Endothelial cell of umbilical vein (primary cell): Measurements from ENCODE around the gene RASGRF2. TPM values are rescaled to one million over a fixed set of nuclear protein-coding genes. Genes with fewer than 3 reads are reported as not detected.

ENCODE experiments used
- BruUV-seq: library from RNA; stranded (reverse); fragments of 400-500 nt; replicated peaks from 2 replicates; lab custom pipeline; 2021; lab: Mats Ljungman, UMichigan
- CTCF ChIA-PET: fragments of 300-600, 350-600 bp; sonication (Branson Sonifier 250); formaldehyde crosslinking; loops from one replicate; lab custom pipeline; 2021; ENCODE audit warnings: antibody characterized with exemption, inconsistent platforms; lab: Charles Lee
- POLR2A ChIA-PET: fragments of 300-600, 350-600 bp; sonication (Branson Sonifier 250); formaldehyde crosslinking; loops from one replicate; lab custom pipeline; 2021; ENCODE audit warnings: antibody characterized with exemption, inconsistent platforms; lab: Charles Lee
- DNase-seq: peaks from one replicate; pipeline ENCODE4 v3.0.0-alpha.2; 2011; ENCODE audit warnings: low read depth, low spot score
- FAIRE-seq: peaks from 2 replicates; lab custom pipeline; 2011; peaks lifted over from hg19 to GRCh38; lab: Jason Lieb, UNC
- H2AFZ ChIP-seq: 2 replicates; pipeline ENCODE4 v1.6.0; 2012; ENCODE audit warnings: low read depth, low read length, control low read depth, inconsistent platforms
- H3K27ac ChIP-seq: 2 replicates; pipeline ENCODE4 v1.5.1; 2011; ENCODE audit warnings: low read depth, mild to moderate bottlenecking, control low read depth, low read length, moderate library complexity; ENCODE audit not compliant: insufficient read depth
- H3K27me3 ChIP-seq, 2 experiments: 2 replicates each; pipeline versions ENCODE4 v1.6.0 to v1.6.1; 2011; ENCODE audit warnings: low read length in 2 of 2, mixed read lengths in 1 of 2; ENCODE audit not compliant: control insufficient read depth in 2 of 2, insufficient read depth in 2 of 2
- H3K36me3 ChIP-seq, 2 experiments: 2 replicates in 1 of 2; 3 replicates in 1 of 2; pipeline ENCODE4 v1.5.1; 2011; ENCODE audit warnings: low read length in 2 of 2, mild to moderate bottlenecking in 1 of 2, moderate library complexity in 1 of 2; ENCODE audit not compliant: control insufficient read depth in 2 of 2, insufficient read depth in 2 of 2; ENCODE audit errors: extremely low read depth in 1 of 2
- H3K4me1 ChIP-seq: 3 replicates; pipeline ENCODE4 v1.5.1; 2011; ENCODE audit warnings: mild to moderate bottlenecking, low read length; ENCODE audit not compliant: control insufficient read depth, insufficient read depth; ENCODE audit errors: extremely low read depth
- H3K4me2 ChIP-seq: 2 replicates; pipeline ENCODE4 v1.6.1; 2011; ENCODE audit warnings: low read length, control low read depth, mixed read lengths; ENCODE audit not compliant: insufficient read depth
- H3K4me3 ChIP-seq, 3 experiments: fragments of 200-600 bp in 1 of 3; sonication (generic), shearing (Covaris generic) in 1 of 3; replicated peaks in 1 of 3; 2 replicates each; pipeline ENCODE4 v1.5.1; 2011 to 2016; ENCODE audit warnings: control low read depth in 3 of 3, low read length in 3 of 3, mild to moderate bottlenecking in 2 of 3, inconsistent platforms in 1 of 3, low read depth in 1 of 3, moderate library complexity in 1 of 3; ENCODE audit not compliant: insufficient read depth in 1 of 3
- H3K79me2 ChIP-seq: 2 replicates; pipeline ENCODE4 v1.6.0; 2012; ENCODE audit warnings: low read length, inconsistent platforms; ENCODE audit not compliant: control insufficient read depth, insufficient read depth
- H3K9ac ChIP-seq: replicated peaks from 2 replicates; pipeline ENCODE3; 2011; ENCODE audit warnings: low read length, control low read depth; ENCODE audit not compliant: insufficient read depth; ENCODE audit errors: extremely low read depth
- H3K9me1 ChIP-seq: replicated peaks from 3 replicates; pipeline ENCODE4 v1.6.0; 2011; ENCODE audit warnings: mild to moderate bottlenecking, low read length; ENCODE audit not compliant: control insufficient read depth, insufficient read depth; ENCODE audit errors: extremely low read depth
- H3K9me3 ChIP-seq: replicated peaks from 2 replicates; pipeline ENCODE4 v1.5.1; 2012; ENCODE audit warnings: low read length, inconsistent platforms; ENCODE audit not compliant: control insufficient read depth, insufficient read depth
- H4K20me1 ChIP-seq: replicated peaks from 2 replicates; pipeline ENCODE3; 2011; ENCODE audit warnings: mild to moderate bottlenecking, low read length; ENCODE audit not compliant: control insufficient read depth, insufficient read depth; ENCODE audit errors: extremely low read depth
- CTCF ChIP-seq, 2 donors: IDR thresholded peaks; 1 replicate in 1 of 2; 2 replicates in 1 of 2; pipeline ENCODE4 v1.5.1; 2011; ENCODE audit warnings: low read length in 2 of 2, mild to moderate bottlenecking in 2 of 2, moderate library complexity in 2 of 2, control low read depth in 1 of 2, inconsistent platforms in 1 of 2, low read depth in 1 of 2; ENCODE audit not compliant: insufficient read depth in 1 of 2; ENCODE audit errors: extremely low read depth in 1 of 2
- EZH2 ChIP-seq: IDR thresholded peaks from 2 replicates; pipeline ENCODE4 v1.6.1; 2012; ENCODE audit warnings: borderline replicate concordance, low read depth, mild to moderate bottlenecking, moderate library complexity, low read length, inconsistent platforms; ENCODE audit not compliant: severe bottlenecking
- FOS ChIP-seq: IDR thresholded peaks from 2 replicates; pipeline ENCODE4 v1.6.1; 2011; ENCODE audit warnings: mild to moderate bottlenecking, low read length, moderate library complexity, borderline replicate concordance; ENCODE audit not compliant: insufficient read depth
- GATA2 ChIP-seq: IDR thresholded peaks from 2 replicates; pipeline ENCODE4 v1.7.0; 2011; ENCODE audit warnings: low read depth, mild to moderate bottlenecking, moderate library complexity, mixed read lengths, low read length; ENCODE audit not compliant: insufficient read length, insufficient read depth
- JUN ChIP-seq: IDR thresholded peaks from 2 replicates; pipeline ENCODE4 v1.6.1; 2011; ENCODE audit warnings: borderline replicate concordance, low read depth; ENCODE audit not compliant: insufficient read length, insufficient read depth
- MYC ChIP-seq: IDR thresholded peaks from one replicate; pipeline ENCODE4 v1.6.1; 2011; ENCODE audit warnings: mild to moderate bottlenecking, low read depth, low read length
- POLR2A ChIP-seq: IDR thresholded peaks from 2 replicates; pipeline ENCODE4 v1.6.1; 2012; ENCODE audit warnings: low read depth, mild to moderate bottlenecking, control low read depth, low read length
- POLR2AphosphoS5 ChIP-seq: IDR thresholded peaks from 2 replicates; pipeline ENCODE4 v1.6.1; 2012; ENCODE audit warnings: low read depth, mild to moderate bottlenecking, control low read depth, low read length, moderate library complexity; ENCODE audit not compliant: insufficient read depth
- dilution Hi-C: fragments of 300-500 bp; cut with MboI; formaldehyde crosslinking; loops from one replicate; pipeline ENCODE4 v1.15.0; 2019; ENCODE audit warnings: low sequenced_read_pairs; ENCODE audit not compliant: extremely low pct_ligation_motif_present
- intact Hi-C: fragments of 100-400 bp; cut with micrococcal nuclease; formaldehyde crosslinking; loops from one replicate; pipeline ENCODE4 v1.10.0; 2022
- polyA plus RNA-seq, 4 experiments: library from polyadenylated mRNA; depleted of rRNA in 3 of 4; stranded (reverse) in 3 of 4; unstranded in 1 of 4; fragments of >200 nt; gene quantifications; 2 replicates each; pipeline versions ENCODE4 v1.2.1 to v1.2.3, GENCODE V29; 2011 to 2012; ENCODE audit warnings: missing spikeins in 1 of 4
- total RNA-seq: library from RNA; stranded (reverse); gene quantifications from 2 replicates; pipeline ENCODE4 v1.2.3, GENCODE V29; 2021
- TF ChIP-seq, protein P1 (sequence below): IDR thresholded peaks from 2 replicates; pipeline ENCODE4 v1.6.1; 2011; ENCODE audit not compliant: insufficient read depth, insufficient read length

RASGRF2 gene
- total and polyA plus RNA-seq, 2 donors (not counting 3 experiments of a cell fraction or from before 2014, with no cell fraction given): 0.41 to 4.0 TPM

- Histone ChIP-seq H2AFZ (no peak overlapping the region), H3K9me3 (no peaks in the 10 kb centered on the region), H3K4me1 (no peaks in the 10 kb centered on the region), H3K9me1 (no peaks in the 10 kb centered on the region), H4K20me1 (no peaks in the 10 kb centered on the region), H3K36me3 (no peaks in the 10 kb centered on the region), H3K4me2 (no peak overlapping the region), H3K9ac (no peak overlapping the region), H3K27me3 (no peaks in the 10 kb centered on the region), H3K4me3 (no peak overlapping the region), H3K27ac (no peak overlapping the region), H3K79me2 (no peaks in the 10 kb centered on the region)
- TF ChIP-seq EZH2 (no peak), MYC (no peak), FOS (no peak), POLR2A (no peak), CTCF (IDR thresholded peaks at IDR 0.05; ENCODE audit: extremely low read depth in 1 of 2, insufficient read depth in 1 of 2, low read depth in 1 of 2, low read length in 2 of 2) (no peak), POLR2AphosphoS5 (no peak), GATA2 (no peak), JUN (no peak)
- TF ChIP-seq, protein P1, sequence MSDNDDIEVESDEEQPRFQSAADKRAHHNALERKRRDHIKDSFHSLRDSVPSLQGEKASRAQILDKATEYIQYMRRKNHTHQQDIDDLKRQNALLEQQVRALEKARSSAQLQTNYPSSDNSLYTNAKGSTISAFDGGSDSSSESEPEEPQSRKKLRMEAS: no peak
- dilution Hi-C loops (no loop called here), intact Hi-C loops (no loop called here)
- no TSS peak for BruUV-seq
- ChIA-PET POLR2A (no interaction called here), CTCF (no interaction called here)
- no peak for FAIRE-seq
- DNase-seq: no peak
These were observed 43.5 kb upstream of the RASGRF2 start for GRCh38 chr5:80916676-80917075.
